ENCODE data around the gene TMEM170A. TPM values are rescaled to one million over a fixed set of nuclear protein-coding genes. Genes with fewer than 3 reads are reported as not detected.

The TMEM170A gene
- total RNA-seq, 2 experiments from 2014 or later, result 25.1 to 27.1 TPM

DNA sequence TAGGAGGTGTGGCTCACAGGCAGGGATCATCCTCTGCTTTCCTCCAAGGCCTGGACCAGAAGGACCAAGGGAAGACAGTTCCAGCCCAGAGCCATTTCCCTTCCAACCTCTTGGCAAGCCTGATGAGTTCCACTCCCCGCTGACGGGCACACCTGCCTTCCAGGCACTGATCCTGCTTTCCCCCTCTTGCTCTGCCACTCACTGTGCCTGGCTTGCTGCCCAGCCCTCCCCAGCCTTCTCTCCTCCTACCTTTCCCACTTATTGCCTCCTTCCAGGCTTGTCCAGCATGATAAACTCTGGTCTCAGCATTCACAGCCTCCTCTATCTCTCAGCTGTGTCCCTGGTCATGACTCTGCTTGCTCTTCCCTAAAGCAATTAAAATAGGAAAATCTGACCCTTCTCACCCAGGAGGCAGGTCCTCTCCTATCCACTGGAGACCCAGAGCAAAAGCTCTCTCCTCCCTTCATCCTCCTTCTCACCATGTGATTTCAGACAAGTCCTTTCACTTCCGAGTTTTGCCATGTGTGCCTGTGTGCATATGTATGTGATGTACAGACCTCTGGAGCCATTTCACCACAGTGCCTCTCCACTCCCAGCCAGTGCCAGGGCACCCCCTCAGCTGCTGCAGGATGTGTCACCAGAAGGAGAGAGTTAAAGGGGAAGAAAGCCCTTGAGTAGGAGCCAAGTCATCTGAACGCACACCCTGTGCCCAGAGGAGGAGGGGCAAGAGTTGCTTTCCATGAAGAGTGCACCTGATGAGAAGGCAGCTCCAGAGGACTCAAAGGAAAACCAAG is 13.4 kb upstream of the TMEM170A start:
- ChIA-PET POLR2A (no interaction called here), CTCF (no interaction called here)

DNA sequence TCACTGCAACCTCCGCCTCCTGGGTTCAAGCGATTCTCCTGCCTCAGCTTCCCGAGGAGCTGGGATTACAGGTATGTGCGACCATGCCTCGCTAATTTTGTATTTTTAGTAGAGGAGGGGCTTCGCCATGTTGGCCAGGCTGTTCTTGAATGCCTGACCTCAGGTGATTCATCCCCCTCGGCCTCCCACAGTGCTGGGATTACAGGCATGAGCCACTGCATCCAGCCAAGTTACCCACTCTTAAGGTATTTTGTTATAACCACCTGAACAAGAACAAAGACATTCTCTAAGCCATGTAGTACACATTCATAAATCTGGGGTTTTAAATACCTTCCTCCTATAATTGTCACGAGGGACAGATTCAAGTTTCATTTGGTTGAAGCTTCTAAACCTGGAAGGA is 12.3 kb upstream of the TMEM170A start:
- H3K36me3 Mint-ChIP-seq (ENCODE audit: low read depth), result no peaks in the 10 kb centered on the region
- intact Hi-C loops (cut with micrococcal nuclease), result no loop called here
- H3K4me3 Mint-ChIP-seq, result no peak overlapping the region
- DNase-seq (no peak), ATAC-seq (no peak)
- no peak overlapping the region for H3K27ac Mint-ChIP-seq
- H3K9me3 Mint-ChIP-seq, result no peaks in the 10 kb centered on the region
- TF ChIP-seq, protein P1, sequence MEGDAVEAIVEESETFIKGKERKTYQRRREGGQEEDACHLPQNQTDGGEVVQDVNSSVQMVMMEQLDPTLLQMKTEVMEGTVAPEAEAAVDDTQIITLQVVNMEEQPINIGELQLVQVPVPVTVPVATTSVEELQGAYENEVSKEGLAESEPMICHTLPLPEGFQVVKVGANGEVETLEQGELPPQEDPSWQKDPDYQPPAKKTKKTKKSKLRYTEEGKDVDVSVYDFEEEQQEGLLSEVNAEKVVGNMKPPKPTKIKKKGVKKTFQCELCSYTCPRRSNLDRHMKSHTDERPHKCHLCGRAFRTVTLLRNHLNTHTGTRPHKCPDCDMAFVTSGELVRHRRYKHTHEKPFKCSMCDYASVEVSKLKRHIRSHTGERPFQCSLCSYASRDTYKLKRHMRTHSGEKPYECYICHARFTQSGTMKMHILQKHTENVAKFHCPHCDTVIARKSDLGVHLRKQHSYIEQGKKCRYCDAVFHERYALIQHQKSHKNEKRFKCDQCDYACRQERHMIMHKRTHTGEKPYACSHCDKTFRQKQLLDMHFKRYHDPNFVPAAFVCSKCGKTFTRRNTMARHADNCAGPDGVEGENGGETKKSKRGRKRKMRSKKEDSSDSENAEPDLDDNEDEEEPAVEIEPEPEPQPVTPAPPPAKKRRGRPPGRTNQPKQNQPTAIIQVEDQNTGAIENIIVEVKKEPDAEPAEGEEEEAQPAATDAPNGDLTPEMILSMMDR (IDR thresholded peaks at IDR 0.05), result no peak
- POLR2A ChIA-PET, result no interaction called here
- peaks cover 2% of the 10 kb centered on the region for H3K27me3 Mint-ChIP-seq
- no peaks in the 10 kb centered on the region for H3K4me1 Mint-ChIP-seq (ENCODE audit: low read depth)
- CTCF ChIA-PET, result no interaction called here

More for the DNA sequence above, 13.4 kb upstream of the TMEM170A start:
- Mint-ChIP-seq H3K4me1 (ENCODE audit: low read depth) (no peaks in the 10 kb centered on the region), H3K4me3 (no peak overlapping the region), H3K36me3 (ENCODE audit: low read depth) (no peaks in the 10 kb centered on the region), H3K27ac (no peak overlapping the region), H3K9me3 (no peaks in the 10 kb centered on the region), H3K27me3 (peaks cover 2% of the 10 kb centered on the region)
- ATAC-seq (no peak), DNase-seq (no peak)
- intact Hi-C loops (cut with micrococcal nuclease), result no loop called here
- TF ChIP-seq, protein P1 (IDR thresholded peaks at IDR 0.05), result no peak

DNA sequence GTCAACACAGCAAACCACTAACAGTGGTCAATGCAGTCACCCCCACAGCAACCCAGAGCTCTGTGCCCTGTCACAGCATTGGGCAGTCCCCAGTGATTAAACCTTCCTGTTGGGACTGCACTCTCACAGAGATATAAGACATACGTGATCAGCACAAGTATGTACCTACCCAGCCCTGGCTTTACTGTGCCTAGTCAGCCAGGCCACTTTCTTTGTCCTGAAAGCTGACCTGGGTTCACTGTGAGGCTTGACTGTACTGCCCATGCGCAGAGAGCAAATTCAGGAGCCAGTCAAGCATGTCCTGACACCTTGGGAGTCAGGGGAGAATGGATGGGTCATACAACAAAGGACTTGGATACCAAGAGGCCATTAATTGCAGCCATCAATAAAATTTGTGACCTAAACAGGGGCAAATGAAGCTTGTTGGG is 10.9 kb upstream of the TMEM170A start:
- no peak for ATAC-seq
- CTCF ChIA-PET, result interaction anchor here (1.0 kb wide), 1 partner anchor 10 kb away, joined by 3 read pairs; no protein-coding TSS in a partner anchor

DNA sequence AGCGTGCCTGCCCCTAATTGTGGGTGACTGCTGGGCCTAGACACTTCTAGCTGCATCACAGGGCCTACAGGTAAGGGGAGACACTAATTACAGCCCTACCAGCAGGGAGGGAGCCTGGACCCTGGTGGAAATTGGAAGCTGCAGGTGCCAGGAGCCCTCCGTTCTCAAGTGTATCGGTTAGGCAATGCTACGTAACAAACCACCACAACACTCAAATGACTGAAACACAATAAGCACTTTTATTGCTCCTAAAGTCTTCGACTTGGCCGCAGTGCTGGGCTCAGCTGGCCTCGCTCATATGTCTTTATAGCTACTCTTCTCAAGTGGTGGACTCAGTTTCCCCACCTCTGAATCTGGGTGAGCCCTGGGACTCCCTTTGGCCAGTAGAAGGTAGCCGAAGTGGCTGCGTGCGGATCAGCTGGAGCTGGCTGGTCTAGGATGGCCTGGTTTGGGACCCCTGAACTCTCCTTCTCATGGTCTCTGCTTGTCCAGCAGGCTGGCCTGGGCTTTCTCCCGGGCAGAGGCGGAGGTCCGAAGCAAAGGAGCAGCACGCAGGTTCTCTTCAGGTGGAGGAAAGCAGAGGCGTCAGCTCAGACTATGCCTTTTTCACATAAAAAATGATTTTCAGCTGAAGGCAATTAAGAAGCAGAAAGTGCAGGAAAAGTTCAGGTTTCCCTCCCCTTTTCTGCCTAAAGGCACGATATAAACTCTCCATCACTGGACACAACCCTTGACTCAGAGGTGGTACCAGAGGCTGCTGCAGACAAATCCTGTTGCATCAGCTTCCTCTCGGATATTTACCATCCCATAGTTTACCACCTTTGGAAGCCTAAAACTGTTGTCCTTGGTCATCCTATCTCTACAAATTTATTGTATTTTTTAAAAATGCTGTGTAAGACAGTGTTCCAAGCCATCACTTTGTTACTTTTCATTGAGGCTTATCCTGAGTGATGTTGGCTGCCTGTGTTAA is 8.7 kb upstream of the TMEM170A start:
- no peak for ATAC-seq
- Mint-ChIP-seq H3K9me3 (no peaks in the 10 kb centered on the region), H3K27me3 (no peaks in the 10 kb centered on the region), H3K4me1 (ENCODE audit: low read depth) (no peaks in the 10 kb centered on the region), H3K27ac (no peak overlapping the region), H3K36me3 (ENCODE audit: low read depth) (no peaks in the 10 kb centered on the region), H3K4me3 (no peak overlapping the region)
- no peak for DNase-seq
- intact Hi-C loops (cut with micrococcal nuclease), result loop anchor here (5.0 kb wide), 1 partner anchor 289 kb away; no protein-coding TSS in a partner anchor
- CTCF ChIA-PET, result interaction anchor here (0.7 to 2.5 kb wide), 13 partner anchors 10 to 290 kb away, joined by 3 to 18 read pairs (median 3); no protein-coding TSS in a partner anchor
- TF ChIP-seq, protein P1 (IDR thresholded peaks at IDR 0.05), result no peak
- POLR2A ChIA-PET, result interaction anchor here (0.8 to 1.8 kb wide), 3 partner anchors 12 to 174 kb away, joined by 3 to 5 read pairs (median 4); partner anchors contain the start of genes KARS1 and TERF2IP

More for the DNA sequence above, 10.9 kb upstream of the TMEM170A start:
- Mint-ChIP-seq H3K27me3 (no peaks in the 10 kb centered on the region), H3K4me1 (ENCODE audit: low read depth) (no peaks in the 10 kb centered on the region), H3K4me3 (no peak overlapping the region), H3K36me3 (ENCODE audit: low read depth) (no peaks in the 10 kb centered on the region), H3K9me3 (no peaks in the 10 kb centered on the region), H3K27ac (no peak overlapping the region)
- TF ChIP-seq, protein P1 (IDR thresholded peaks at IDR 0.05), result no peak
- DNase-seq, result no peak
- intact Hi-C loops (cut with micrococcal nuclease), result no loop called here
- POLR2A ChIA-PET, result no interaction called here
